Measurements from ENCODE around the gene CPEB3.
"Not testable (repeated sequence)": the region's sequence is repeated elsewhere in the genome, so short reads cannot be mapped to it uniquely, and the experiment has no call there.

CPEB3 gene

DNA sequence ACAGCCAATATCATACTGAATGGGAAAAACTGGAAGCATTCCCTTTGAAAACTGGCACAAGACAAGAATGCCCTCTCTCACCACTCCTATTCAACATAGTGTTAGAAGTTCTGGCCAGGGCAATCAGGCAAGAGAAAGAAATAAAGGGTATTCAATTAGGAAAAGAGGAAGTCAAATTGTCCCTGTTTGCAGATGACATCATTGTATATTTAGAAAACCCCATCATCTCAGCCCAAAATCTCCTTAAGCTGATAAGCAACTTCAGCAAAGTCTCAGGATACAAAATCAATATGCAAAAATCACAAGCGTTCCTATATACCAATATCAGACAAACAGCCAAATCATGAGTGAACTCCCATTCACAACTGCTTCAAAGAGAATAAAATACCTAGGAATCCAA, 156.8 kb downstream of the CPEB3 start:
- not testable (repeated sequence) for DNase-seq

DNA sequence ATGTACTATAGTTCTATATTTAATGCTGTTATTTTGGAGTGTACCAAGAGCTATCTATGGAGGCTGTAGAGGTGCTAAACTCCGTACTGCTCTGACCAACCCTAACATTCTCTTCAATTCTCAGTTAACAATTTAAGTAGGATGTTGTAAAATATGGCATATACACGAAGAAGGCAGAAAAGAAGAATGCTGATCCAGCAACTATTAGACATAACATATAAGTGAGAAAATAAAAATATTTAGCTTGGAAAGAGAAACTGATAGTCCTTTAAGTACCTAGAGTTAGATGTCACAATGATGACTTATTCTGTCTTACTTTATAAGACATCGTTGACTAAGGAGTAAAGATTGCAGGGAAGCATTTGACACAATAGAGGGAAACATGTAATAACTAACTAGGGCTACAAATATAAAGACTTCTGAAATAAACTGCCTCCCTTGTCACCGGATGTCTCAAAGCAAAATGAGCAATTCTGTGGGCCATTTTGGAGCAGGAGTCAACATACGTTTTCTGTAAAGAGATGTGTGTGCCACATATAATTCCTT, 159.5 kb downstream of the CPEB3 start:
- no peak for DNase-seq

DNA sequence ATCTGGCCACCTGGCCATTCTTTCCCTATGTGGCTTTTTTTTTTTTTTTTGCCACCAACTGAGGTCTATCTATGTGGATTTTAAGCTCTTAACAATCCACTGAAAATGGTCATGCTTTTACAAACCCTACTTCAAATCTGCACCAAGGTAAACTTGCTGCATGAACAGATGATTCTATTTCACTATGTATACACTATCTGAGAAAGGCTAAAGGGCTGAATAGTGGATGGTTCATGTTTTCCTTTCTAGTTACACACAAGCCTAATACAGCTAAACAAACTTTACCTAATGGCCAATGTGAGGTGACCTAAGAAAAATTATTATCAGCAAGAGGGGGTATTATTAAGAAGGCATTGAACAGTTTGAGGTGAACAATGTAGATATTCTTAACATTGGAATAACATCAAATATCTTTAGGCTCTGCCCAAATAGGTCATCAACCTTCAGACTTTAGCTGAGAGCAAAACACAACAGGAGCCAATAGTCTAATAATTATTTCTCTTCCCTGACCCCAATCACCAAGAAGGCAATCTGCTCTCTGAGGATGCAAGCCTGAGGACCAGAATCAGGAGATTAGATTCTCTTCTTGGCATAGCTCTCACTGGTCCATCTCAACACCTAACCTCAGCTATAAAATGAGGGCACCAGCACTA, 160.1 kb downstream of the CPEB3 start:
- DNase-seq, result no peak

DNA sequence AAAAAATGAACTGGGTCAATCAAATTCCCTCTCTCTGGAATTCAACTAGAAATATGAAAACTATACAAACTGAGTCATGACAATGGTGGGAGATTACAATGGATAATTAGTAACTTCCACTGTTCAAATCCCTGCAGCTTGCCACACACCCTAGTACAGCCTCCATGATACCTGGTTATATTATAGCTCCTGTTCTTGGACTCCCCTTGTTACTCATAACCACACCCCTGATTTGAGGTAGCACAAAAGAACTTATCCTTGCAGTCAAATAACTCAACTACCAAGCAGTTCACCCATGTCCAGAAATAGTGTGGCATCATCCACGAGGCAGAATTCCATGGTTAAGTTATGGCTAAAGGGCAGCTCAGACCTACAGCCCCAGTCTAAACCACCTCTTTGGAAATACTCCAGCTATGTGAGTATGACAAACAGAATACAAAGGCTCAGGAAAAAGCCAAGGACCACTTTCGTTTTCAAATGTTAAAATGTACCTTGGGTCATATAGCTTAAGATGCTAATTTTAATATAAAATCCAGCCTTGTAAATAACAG, 164.7 kb downstream of the CPEB3 start:
- no peak for DNase-seq

DNA sequence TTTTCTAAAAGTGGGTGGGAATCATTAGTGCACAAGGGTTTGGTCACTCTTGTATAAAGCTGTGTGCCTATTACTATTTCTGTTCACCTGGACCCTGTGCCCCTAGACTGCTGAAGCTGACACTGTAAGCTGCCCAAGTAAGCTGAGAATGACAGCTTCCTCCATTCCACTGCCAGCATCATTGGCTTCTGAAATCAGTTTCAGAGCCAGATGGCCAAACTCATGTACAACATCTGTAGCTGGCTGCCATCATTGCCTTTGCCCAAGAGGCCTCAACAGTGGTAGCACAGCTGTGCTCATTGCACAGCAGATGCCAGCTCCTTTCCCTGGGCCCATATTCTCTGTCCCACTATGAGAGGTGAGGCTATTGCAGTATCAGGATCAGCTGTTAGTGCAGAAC, 165.7 kb downstream of the CPEB3 start:
- no peak for DNase-seq

DNA sequence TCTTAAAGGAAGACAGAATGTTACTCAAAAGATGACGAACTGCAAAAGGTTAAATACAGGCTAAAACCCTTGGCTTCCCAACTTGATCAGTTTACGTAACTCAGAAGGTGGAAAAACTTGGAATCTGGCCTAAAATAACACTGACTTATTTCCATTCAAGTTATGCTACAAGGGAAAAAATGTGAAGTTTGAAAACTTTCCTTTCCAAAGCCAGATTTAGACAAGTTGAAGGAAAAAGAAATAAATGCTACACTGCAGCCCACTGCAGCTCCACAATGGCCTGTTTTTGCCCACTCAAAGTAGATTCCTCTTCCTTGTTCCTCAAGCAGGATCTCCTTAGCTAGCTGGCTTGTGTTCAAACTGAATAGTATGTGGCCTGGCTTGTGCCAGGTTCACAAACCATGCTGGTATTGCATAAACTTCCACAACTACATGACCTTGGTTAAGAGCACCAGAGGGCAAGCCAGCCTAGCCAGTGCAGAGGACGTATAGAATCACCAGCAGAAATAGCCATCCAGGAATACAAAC, 166.2 kb downstream of the CPEB3 start:
- no peak for DNase-seq

DNA sequence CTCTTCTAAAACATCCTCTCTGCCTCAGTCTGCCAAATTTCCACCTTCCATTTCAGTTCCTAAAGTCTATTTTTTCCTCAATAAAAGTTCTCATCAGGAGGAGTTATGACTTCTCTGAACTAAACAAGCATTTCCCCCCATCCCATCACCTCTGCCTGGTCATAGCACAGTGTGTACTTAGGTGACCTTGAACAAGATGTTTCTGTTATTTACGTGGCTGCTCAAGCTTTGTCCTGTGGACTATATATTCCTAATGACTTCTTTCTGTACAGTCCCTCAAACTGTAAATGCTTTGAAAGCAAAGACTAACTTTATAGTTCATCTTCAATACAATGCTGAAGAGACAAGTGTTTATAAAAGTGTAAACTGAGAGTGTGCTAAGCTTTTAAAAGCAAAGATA, 166.9 kb downstream of the CPEB3 start:
- DNase-seq, result no peak

DNA sequence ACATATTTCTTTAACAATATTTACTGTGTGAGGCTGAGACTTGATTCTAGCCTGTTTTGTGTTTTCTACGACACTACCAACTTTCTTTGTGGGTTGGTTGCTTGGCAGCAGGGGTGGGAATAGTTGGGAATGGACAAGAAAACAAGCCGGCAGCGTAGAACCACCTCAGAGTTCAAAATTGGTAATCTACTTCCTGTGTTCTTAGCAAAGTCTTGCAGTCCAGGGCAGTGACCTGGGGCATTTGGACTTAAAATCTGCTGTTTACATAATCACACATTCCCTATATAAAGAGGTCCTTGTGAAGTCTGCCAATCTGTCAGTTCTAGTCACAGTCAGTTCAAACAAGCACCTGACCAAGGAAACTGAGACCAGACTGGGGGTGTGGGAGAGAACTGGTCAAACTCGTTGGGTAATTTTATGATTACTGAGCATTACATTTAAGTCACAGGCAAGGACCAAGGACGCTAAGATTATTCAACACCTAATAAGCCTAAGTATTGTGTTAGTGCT, 167.9 kb downstream of the CPEB3 start:
- DNase-seq, result no peak

DNA sequence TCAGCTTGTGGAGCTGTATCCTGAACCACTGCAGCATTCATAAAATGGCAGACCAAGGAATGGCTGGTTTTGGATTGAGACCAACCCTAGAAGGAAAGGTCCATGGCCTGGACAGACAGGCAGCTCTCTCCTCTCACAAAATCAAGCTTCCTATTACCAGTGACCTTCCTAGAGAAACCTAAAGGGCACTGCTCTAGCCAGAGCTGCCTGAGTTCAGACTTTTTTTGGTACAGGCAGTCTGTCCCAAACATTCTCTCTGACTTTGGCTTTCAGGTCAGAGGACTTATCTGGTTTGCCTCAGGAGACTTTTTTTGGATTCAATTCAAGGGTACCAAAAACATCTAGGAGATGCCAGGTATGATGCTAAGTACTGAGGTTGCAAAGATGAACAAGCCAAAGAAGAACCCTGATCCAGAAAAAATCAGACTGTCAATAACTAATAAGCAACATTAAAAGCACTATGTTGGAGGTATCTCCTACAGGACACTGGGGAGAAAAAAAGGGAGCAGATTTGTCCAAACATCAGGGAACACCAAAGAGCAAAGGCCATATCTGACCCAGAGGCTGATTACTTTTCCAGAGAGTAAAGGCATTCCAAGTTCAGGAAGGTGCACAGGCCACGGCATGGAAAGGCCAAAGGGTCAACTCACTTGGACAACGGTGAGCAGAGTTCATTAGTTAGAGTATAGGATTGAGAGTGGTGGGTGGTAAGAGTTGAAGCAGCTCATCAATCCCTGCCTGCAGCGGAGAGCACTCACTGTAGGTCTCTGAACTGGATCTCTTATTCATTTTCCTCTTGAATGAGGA, 169.0 kb downstream of the CPEB3 start:
- no peak for DNase-seq

DNA sequence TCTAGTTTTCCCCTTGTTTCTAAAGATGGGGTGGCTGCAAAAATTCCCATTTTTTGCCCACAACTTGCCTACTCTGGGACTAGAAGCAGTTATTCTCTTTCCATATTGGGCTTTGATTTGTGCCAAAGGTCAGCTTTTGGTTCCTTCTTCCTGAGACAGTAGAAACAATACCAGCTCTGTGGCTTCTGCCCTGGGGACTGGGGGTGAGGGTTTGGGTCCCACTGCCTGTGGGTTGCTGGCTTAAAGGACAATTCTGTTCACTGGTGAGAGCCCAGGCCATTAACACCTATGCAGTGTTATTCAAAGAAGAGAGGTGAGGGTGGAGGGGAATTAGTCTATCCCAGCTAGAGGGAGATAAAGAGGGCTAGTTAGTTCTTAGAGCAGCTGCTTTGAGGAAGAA, 171.5 kb downstream of the CPEB3 start:
- DNase-seq, result no peak

DNA sequence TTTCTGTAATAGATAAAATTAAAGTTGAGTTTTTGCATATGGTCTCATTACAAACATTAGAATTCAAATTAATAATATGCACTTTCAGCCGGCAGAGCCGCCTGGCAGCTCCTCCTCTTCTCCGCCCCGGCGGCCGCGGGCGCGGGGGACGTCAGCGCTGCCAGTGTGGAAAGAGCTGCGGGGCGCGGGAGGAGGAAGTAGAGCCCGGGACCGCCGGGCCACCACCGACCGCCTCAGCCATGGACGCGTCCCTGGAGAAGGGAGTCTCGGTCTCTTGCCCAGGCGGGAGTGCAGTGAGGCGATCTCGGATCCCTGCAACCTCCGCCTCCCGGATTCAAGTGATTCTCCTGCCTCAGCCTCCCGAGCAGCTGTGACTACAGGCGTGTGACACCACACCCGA, 176.0 kb downstream of the CPEB3 start:
- not testable (repeated sequence) for DNase-seq

DNA sequence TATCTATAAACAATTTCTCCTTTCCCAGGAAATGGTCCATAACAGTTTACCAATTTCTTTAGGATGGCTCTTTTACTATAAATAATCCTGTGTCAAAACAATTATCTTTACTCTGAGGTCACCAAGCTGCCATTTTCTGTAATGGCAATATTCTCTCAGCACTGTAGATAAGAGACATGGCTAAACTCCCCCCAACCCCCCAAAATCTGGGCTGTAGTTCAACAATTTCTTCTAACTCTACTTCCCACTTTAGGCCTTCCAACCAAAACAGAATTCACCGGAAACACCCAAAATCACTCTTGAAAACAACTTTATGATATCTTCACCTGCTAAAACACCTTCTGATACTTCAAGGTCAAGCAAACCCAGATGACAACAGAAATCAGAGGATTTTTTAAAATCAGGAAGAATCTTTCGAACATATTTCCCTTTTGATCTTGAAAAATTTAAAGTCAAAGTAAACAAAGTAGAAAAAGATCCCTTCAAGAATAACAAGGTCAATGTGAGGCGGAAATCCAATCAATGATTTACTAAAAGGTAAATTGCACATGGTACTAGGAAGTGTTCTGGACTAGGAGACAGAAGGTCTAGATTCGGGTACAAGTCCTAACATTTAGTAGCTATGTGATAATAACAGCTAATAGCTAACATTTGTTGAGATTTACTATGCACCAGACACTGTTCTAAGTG, 176.8 kb downstream of the CPEB3 start:
- no peak for DNase-seq

DNA sequence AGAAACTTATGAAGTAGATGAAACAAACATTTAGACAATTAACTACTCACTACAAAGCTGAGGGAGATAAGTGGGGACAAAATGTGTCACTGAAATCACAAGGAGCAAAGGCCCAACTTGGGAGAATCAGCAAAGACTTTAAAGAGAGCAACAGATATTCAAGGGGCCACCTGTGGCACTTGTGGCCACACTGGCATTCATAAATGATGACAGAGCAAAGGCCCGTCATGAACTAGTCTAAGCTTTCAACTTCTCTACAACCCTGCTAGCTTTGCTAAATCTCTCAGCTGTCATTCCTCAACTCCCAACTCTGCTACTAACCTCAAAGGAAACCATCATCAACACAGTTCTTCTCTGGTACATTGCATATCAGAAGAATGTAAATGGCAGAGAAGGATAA, 178.4 kb downstream of the CPEB3 start:
- DNase-seq, result no peak

DNA sequence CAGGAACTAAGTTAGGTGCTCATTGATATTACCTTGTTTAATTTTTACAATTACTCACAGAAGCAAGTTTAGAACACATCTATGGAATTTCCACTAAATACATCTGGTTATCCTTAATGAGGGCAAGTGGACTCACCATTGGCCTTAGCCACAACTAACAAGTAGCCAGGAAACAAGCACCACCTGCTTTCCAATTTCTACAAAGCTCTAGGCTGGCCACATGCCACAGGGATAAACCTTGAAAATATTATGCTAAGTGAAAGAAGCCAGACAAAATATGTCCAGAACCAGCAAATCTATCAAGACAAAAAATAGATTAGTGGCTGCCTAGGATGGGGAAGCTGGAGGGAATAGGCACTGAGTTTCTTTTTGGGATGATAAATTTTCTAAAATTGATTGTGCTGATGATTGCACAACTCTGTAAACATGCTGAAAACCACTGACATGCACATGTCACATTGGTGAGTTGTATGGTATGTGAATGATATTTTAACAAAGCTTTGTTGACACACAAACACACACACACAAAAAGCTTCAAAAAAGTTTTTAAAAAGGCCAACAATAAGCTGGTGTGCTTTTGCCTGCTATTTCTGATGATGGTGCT, 179.4 kb downstream of the CPEB3 start:
- DNase-seq, result no peak

DNA sequence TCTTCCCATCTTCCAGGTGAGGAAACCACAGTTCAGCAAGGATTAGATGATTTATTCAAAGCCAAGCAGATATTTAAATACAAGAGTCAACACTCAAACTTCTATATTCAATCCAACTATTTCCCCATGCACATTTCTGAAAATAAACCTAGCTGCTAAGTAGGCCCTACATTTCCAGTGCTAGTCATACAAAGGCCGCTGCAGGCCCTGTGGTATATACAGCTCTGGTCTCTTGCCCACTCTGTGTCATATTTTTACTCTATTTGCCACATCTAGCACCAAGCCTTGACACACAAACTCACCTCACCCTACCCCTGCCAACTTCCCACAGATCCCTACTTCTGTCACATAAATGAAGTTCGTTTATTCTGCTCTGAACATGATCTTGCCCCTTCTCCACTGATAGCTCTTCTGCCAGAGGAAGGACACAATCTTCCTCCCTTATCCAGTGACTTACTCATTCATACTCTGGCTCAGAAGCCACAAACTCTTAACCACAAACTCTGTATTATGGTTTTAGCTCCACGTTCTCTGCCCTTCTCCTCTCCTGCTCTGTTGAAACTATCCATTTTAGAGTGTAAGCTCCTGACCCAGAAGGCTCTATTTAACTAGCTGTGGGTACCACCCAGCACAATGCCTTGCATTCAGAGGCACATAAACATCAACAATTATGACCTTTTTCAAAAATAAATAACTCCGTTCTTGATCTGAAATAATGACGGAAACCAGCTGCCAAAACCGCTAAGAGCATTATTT, 180.7 kb downstream of the CPEB3 start:
- DNase-seq, result no peak

DNA sequence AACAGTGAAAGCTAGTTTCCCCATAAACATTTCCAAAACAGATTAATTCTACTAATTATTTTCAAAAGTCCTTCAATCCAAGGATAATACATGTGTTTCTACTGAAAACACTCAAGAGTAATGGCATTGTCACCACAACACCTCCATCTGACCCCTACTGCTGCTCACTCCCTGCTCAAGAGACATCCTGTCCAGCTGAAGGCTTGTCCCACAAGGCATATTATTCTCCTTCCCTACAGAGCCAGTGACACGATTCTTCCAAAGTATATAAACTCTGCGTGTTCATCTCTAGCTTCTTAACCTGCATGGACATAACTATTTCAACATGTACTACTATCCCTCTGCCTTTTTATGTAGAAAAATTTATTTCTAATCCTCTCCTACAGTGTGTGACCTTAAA, 182.1 kb downstream of the CPEB3 start:
- no peak for DNase-seq

DNA sequence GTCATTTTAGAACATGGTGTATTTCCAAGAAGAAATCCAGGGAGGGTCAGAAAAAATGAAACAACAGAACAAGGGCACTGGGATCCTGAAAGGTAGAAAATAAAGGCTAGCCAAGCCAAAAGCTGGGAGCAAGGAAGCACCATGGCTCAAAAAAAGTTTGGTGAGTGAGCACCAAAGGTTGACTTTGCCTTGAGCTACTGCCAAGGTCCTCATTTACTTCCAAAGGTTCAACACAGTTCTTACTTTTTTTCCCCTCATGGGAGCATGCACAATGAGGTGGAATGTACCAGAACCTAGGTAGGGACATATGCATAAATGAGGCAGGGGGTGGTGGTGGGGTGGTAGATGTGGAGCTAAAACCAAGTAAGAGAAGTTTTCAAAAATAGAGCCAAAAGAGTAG, 182.8 kb downstream of the CPEB3 start:
- DNase-seq, result no peak

DNA sequence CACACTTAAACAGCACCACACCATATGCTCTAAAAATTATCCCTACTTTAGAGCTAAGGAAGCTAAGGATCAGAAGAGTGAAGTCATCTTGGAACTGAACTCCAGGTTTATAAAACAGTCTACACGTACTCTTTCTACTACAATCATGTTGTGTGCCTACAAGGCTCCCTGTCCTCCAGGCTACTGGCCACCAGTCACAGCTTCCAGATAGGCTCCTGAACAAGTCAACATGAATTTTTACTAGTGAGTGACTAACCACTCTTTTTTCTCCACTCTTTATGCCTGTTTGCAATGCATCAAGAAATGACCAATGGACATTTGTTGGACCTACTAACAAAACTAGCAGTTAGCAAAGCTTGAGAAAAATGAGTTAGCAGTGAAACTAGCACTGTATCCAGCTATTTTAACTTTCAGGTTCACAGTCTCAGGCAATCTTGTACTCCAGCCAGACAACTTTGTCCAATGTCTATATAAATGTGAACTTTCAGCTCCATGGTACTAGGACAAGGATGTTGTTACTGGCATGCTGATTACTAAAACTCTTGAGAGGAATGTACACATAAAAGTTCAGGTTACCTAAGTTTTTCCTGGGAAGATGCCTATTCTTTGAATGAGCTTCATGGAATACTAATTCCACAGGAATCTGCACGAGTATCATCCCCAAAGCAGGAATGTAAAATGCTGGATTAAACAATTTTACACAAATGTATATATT, 187.3 kb downstream of the CPEB3 start:
- no peak for DNase-seq

DNA sequence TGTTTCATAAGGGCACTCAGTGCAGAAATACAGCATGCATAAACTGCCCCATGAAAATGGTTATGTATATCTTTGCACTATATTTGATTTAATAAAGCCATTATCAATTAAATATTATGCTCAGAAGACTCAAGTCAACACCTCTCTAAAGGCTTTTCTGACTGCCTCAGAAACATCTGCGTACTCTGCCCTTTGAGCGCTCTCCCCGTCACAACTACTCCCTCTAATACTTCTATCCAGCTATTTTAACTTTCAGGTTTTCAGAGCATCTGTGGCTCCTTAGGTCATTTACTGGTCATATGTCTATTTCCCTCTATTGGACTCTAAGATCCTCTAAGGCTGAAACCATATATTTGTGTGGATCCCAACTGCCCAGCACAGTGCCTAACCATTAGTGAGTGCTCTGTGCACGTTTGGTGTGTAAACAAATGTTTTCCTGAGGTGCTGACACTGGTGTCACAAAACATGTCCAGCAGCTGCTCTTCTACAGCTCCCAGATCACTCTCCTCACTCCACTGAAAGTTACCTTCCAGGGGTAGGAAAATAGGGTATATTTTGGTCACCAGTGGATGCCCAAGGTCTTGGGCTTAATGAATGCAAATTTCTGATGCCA, 188.2 kb downstream of the CPEB3 start:
- no peak for DNase-seq

DNA sequence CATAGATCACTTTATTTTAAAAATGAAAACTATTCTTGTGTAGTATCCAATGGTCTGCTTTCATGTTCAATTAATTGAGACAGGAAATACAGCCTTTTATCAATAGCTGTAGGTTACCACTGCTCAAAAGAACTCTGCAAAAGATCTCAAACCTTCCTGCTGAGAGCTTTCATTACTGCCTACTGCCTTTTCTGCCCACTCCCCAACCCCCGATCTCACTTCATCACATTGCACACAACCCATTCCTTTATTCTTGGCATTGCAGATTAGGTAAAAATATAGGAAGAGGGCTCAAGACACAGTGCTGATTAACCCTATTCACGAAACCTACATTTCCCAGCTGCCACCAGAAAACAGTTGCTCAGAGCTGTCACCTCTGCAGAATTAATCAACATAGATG, 195.9 kb downstream of the CPEB3 start:
- DNase-seq, result no peak

DNA sequence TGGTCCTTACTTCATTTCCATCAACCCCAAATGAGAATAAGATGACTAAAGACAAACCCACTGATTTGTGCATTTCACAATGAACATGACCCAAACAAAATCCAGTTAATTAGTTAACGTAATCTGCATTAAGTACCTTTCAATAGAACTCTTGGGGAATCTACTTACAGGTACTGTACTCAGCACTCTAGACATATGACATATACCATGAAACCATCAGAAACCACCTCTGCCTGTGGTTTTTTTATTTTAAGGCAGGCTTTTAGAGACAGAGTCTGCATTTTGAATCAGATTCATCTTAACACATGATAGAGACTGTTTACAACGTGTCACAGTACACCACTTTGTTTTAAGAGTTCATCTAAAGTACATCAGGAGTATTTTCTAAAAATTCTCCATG, 198.9 kb downstream of the CPEB3 start:
- no peak for DNase-seq
